ENCODE measurements around the gene ZNF771. TPM values are rescaled to one million over a fixed set of nuclear protein-coding genes. Genes with fewer than 3 reads are reported as not detected.

ZNF771 gene
- polyA plus RNA-seq (ENCODE audit: insufficient read length in 4 of 4), result 10 to 100 TPM in 1 of 4 donors, 1 to 10 TPM in 3; 5.5 to 12.5 (median 6.9) TPM

DNA sequence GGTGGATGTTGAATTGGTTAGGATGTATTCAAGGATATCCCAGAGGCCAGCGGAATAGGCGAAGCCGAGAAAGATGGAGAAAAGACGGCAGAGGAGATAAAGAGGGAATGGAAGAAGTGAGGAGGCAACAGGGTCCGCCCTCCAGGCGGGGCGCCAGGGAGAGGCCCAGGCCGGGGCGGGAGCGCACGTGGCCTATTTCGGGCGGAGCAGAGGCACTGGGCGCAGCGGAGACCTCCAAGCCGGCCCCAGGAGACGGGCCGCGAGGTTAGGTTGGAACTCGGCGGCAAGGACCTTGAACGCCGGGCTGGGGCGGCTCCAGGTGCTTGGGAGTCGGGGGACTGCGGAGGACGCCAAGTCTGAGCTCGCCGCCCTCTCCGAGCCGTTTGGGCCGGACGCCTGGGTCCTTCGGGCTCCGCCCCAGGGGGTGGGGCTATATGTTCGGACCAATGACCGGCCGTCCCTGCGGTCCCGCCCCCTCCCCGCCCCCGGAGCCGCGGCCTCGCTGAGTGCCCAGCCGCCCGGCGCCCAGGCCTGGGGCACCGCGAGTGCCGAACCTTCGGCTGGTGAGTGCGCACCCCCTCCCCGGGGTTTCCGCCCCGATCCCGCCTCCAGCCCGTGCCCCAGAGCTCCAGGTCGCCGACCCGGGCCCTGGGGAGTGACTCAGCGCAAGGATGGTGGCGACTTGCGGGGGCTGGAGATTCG, at the start of gene ZNF771:
TSS of gene ZNF771 (plus strand) at position 505 of the 702 bp plus-strand sequence. CDS start 448 bp downstream, outside the sequence.
- DNase-seq (ENCODE audit: low read depth in 4 of 4, low spot score in 2 of 4), result peak in 2 of 4 donors; percentile 84 to 87

DNA sequence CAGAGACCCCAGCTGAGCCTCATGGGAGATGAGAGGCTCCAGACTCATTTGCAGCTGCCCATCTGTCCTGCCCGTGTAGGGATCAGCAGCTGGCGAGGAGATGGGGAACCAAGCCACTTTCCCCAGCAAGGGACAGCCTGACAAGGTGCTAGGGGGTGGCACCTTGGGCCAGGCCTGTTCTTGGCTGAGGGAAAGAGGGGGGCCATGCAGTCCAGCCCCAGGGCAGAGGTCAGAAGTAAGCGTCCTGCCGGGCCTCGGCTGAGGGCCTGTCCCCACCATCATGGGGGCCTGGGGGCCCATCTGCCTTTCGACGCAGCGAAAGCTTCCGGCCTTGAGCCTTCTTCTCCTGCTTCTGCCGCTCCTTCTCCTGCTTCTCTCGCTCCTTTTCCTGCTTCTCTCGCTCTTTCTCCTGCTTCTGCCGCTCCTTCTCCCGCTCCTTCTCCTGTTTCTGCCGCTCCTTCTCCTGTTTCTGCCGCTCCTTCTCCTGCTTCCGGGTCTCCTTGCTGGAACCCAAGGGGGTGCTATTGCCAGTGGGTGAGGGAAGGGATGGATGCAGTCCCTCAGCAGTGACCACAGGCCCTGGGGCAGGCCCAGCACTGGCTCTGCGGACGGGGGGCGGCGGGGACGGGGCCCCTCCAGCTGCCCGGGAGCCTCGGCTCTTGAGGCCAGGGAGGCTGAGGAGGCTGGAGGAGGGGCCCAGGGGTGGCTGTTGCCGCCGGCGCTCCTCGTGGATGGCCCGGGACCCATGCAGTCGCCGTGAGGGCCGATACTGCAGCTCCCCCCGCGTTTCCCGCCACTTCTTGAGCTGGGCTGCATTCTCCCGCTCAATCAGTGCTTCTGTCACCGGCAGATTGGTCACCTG, 49.5 kb upstream of the ZNF771 start:
- DNase-seq (ENCODE audit: low read depth in 4 of 4, low spot score in 2 of 4), result no peak

DNA sequence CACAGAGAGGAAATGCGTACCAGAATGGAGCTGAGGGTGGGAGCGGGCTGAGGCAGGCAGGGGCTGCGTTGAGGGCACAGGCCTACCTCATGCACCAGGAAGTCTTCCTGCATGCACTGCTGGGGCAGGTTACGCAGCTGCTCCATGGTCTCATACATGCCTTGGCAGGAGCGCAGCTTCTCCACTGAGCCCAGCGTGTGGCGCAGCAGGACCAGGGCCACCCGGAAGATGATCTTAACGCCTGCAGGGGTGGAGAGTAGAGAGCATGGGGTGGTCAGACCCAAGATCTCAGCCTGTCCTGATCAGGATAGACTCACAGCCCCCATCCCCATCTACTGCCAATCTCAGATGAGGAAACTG, 48.8 kb upstream of the ZNF771 start:
- no peak for DNase-seq (ENCODE audit: low read depth in 4 of 4, low spot score in 2 of 4)

DNA sequence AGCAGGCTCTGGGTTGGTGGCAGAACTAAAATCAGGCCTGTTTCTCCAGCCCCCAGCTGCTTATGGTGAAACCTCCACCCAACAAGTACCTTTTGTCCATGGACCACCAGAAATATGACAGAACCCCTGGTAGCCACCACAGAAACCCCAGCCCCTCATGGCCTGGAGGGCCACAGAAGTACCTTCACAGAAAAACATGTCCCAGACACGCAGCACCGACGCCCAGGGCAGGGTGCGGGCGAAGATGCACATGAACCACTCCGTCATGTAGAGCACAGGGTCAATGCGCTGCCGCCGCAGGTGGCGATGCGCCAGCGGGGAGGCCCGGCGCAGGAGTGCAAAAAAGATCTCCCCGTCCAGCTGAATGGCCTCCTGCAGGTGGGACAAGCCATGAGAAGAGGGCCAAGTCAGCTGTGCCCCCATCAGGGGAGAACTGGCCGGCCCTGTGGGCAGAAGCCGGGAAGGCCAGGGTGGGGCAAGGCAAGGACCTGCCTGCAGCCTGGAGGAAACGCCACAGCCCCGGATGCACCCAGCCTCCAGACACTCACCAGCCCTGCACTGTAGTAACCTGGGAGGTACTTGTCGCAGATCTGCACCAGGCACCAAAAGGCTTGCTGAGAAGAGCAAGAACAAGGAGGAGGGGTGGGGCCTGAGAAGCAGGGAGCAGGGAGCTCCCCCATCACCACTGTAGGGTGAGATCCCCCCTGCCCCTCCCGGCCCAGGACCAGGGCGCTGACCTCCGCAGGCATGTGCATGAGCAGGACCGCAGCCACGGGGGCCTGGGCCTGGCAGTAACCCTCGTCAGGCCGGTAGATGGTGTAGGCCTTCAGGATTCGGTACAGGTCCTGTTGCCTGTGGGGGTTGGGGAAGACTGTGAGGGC, 48.2 kb upstream of the ZNF771 start:
- DNase-seq (ENCODE audit: low read depth in 4 of 4, low spot score in 2 of 4), result no peak

DNA sequence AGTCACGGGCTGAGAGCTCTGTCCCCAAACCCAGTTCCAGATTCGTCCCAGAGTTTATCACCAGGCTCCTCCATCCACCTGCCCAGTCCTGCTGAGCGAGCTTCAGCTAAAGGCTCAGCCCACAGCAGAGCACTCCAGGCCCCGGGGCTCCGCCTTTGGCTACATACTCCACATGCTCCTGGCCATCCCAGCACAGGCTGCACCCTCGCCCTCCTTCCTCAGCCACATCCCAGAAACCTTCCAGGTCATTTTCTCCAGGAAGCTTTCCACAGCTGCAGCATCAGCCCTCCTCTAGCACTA, 47.6 kb upstream of the ZNF771 start:
- DNase-seq (ENCODE audit: low read depth in 4 of 4, low spot score in 2 of 4), result no peak

DNA sequence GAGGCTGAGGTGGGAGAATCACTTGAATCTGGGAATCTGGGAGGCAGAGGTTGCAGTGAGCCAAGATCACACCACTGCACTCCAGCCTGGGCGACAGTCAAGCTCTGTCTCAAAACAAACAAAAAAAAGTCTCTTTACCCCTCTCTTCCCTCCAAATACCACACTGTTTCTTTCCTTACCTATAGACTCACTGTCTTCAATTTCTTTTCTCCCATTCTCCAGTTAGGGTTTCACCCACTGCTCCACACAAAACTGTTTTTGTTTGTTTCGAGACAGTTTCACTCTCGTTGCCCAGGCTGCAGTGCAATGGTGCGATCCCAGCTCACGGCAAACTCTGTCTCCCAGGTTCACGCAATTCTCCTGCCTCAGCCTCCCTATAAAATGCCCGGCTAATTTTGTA, 46.2 kb upstream of the ZNF771 start:
- DNase-seq (ENCODE audit: low read depth in 4 of 4, low spot score in 2 of 4), result no peak

DNA sequence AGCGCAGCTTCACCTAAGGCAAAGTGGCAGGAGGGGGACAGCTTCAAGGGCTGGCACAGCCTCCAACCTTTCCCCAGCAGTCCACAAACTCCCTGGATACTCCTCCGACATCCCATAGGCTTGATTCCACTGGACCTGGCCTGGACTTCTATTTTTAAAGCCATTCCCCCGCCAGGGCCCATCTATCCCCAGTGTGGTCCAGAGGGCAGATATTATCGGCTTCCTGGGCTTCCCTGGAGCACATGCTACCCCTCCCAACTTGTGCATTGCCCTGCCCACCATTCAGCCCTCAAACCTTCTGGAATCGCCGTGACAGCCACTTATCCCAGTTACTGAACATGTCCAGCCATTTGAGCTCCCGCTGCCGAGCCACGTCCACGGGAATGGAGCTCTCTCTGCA, 42.2 kb upstream of the ZNF771 start:
- DNase-seq (ENCODE audit: low read depth in 4 of 4, low spot score in 2 of 4), result no peak

DNA sequence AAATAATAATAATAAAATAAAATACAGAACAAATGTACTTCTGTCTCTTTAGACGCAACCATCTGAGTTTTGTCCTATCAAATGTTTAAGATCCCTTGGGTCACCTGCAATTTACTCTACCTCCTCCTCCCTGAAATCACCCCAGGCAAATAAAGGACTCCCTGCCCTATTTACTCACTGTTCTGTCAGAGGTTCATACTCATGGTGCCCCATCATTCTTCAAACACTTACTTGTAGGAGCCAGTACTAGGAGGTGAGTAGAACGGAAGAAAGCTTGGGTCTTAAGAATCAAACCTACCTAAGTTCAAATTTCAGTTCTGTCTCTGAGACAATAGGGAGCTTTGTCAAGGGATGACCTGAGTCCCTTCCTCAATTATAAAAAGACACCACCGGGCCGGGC, 40.9 kb upstream of the ZNF771 start:
- no peak for DNase-seq (ENCODE audit: low read depth in 4 of 4, low spot score in 2 of 4)

DNA sequence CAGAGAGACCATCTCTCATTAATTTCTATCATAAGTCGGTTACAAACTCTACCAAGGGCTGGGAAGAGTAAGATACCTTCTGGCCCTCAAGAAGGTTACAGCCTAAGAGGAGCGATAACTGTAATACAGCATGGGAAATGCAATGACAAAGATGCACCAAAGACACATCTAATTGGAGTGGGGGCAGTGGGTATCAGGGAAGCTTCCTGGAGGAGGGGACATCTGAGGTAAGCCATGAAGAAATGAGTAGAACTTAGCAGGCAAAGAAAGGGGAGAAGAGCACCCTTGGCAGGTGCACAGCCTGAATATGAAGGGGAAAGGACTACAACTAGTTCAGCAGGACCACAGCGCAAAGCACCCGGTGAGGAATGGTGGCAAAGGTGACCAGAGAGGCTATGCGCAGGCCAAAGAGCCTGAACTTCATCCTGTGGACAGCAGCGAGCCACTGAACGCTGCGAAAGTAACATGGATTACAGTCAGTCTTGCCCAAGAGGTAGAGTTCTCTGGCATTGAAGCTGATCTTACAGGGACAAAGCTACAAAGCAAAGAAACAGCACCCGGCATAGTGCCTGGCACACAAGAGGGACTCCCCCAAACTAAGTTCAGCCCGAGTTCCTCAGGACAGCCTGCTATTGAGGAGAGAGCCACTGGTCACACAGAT, 39.9 kb upstream of the ZNF771 start:
- DNase-seq (ENCODE audit: low read depth in 4 of 4, low spot score in 2 of 4), result no peak

DNA sequence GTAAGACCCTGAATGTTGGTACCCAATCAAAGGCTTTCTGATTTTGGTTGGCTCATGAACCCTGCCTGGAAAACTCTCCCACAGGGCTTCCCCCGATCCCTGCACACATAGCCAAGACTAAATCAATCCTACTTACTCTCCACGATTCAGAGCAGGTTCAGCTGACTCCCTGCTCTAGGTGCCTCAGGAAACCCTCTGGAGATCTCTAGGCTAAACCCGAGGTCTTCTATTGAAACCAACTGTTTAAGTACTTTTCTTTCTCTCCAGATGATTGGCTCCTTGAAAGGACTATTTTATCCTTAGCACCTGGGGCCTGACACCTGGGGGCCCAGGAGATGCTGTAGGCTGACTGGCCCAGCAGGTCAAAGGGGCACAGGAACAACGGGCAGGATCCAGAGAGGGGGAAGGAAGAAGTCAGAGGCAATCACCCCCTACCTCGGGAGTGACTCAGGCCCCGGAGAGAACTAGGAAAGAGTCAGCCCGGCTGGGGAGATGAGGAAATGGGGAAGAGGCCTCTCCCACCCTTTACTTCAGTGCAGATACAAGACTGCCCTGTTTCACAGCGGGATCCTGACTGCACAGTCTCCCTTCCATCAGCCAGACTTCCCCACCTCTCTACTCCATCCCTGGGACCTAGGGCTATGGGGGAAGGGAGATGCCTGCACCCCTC, 39.1 kb upstream of the ZNF771 start:
- no peak for DNase-seq (ENCODE audit: low read depth in 4 of 4, low spot score in 2 of 4)

DNA sequence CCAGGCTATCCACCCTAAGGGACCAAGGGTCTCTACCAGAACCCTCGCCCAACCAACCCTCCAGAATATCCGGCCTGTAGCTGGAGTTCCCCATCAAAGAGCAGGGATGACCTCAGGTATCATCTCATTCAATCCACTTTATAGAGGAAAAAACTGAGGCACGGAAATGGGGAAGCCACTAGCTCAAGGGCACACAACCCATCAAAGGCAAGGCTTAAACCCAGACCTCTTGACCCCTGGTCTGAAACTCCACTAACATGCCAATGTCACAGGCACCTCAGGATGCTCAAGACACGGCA, 38.7 kb upstream of the ZNF771 start:
- DNase-seq (ENCODE audit: low read depth in 4 of 4, low spot score in 2 of 4), result no peak

DNA sequence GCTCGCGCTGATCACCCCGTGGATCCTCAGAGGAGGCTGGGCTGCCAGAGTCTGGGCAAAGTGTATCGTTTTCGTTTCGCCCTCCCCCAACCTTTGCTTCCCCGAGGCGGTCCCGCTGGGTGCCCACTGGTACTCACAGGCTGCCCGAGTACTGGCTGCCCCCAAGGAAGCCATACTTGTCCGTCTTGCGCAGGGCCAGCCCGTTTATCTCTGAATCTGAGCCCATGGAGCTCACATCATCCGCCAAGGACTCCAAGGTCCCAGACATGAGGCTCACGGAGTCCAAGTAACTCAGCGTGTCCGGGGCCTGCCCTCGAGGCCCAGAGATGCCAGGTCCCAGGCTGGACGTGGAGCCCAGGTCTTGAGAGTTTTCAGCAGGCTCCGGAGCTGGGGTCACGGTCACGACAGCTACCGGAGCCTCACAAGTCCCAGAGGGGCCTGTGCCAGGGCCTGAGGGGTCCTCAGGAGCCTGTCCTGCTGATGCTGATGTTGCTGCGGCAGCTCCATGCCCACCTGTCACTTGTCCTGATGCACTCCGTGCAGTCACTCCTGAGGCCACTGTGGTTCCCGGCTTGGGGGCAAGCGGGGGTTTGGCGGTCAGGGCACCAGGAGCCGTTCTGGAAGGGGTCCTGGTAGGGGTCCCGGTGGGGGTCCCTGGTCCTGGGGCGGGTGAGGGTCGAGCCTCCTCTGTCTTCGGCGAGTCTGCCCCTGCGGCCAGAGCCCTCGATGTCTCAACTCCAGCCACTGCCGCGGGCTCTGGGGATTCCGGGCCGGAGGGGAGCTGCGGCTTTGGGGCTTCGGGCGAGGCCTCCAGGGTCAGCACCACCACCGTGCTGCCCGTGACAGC, 38.1 kb upstream of the ZNF771 start:
- DNase-seq (ENCODE audit: low read depth in 4 of 4, low spot score in 2 of 4), result no peak

DNA sequence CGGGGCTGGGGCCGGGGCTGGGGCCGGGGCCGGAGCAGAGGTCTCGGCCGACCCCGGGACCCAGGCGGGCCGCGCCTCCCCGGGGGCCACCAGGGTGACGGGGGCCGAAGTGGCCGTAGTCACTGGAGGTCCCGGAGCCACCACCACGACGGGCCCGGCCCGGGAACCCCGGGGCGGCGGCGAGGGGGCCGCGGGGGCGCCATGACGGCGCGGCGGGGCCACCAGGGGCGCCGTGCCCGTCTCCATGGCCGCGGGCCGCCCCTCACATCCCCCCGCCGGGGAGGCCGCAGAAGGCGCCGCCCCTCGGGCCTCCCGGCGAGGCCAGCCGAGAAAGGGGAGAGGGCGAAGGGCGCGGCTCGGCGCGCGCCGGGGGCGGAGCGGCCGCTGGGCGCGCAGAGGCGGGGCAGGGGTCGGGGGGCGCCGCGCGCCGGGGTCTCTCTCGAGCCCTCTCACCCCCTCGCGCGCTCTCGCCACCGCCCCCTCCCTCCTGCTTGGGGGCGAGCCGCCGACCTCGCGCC, 37.4 kb upstream of the ZNF771 start:
- no peak for DNase-seq (ENCODE audit: low read depth in 4 of 4, low spot score in 2 of 4)

DNA sequence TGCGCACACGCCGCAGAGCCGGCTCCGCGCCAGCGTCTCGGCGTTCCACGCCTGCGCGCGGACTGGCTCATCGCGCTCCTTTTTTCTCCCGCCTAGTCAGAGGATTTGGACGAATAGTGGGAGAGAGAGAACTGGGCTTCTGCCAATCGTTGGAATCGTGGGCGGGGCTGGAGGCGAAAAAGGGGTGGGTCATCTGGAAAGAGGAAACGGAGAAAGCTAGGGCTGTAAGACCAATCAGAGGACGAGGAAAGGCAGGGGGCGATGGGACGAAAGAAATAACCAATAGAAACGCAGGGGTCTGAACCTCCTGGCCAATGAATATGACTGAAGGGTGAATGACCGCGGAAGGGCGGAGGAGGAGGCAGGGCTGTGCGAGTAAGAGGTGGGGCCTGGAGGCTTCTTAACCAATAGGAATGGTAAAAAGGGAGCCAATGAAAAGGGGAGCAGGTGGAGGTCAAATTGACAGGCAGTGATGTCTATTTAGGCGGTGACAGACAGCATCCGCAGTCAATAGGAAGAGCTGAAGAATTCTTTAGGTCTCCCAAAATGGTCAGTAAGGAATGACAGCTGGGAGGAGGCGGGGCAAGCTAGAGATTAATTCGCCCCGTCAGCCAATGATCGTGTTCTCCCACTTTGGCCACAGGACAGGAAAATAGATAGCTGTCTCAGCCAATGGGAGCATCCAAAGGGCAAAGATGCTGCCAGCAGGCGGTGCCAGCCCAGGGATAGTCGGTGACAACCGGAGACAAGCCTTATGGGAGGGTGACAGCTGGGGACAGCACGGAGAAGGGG, 36.8 kb upstream of the ZNF771 start, which contains the start of gene TBC1D10B:
TSS of gene TBC1D10B (minus strand) at position 39 of the 792 bp plus-strand sequence. CDS start 311 bp downstream, outside the sequence.
- DNase-seq (ENCODE audit: low read depth in 4 of 4, low spot score in 2 of 4), result peak; percentile 99 to 100 (median 100)

DNA sequence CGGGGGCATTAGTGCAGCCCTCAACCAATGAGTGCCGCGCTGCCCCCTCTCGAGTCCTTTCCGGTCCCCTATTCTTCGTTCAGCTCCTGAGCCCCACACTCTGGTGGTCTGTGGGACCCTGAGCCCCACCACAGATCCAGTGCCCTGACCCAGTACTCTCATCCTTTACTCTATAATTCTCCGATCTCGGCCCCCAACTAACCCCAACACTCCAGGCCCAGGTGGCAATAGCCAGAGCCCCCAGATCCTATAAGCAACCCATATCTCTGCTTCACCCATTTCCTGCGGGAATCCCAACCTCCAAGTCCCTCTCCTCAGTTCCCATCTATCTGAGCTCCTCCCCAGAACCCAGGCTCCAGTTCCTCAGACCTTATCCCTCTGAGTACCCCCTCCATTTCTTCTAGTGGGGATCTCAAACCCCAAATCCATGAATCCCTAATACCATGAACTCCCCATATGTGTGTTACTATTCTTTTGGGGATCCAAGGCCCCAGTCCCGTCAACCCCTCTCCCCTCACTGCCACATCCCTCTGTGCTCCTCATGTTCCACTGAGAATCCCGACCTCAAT, 36.1 kb upstream of the ZNF771 start:
- no peak for DNase-seq (ENCODE audit: low read depth in 4 of 4, low spot score in 2 of 4)

DNA sequence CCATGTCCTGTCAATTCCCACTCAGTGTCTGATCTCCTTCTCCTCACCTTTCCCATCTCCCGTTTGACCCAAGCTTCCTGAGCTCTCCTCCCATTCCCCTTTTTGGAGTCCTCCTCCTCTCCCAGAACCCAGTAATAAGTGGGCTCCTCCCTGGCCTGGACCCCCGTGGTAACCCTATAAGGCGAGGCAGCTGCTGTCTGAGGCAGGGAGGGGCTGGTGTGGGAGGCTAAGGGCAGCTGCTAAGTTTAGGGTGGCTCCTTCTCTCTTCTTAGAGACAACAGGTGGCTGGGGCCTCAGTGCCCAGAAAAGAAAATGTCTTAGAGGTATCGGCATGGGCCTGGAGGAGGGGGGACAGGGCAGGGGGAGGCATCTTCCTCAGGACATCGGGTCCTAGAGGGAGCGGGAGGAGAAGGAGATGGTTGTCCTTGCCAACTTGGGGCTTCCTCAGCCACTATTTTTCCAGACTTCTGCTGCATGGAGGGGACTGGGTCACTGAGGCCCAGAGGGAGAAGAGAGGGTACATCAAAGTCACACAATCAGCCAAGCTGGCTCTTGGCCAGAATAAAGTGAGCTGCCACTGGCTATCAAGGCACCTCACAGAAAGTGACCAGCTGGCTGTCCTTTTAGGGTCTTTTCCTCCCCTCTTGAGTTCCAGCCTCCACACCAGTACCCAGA, 35.2 kb upstream of the ZNF771 start:
- no peak for DNase-seq (ENCODE audit: low read depth in 4 of 4, low spot score in 2 of 4)

DNA sequence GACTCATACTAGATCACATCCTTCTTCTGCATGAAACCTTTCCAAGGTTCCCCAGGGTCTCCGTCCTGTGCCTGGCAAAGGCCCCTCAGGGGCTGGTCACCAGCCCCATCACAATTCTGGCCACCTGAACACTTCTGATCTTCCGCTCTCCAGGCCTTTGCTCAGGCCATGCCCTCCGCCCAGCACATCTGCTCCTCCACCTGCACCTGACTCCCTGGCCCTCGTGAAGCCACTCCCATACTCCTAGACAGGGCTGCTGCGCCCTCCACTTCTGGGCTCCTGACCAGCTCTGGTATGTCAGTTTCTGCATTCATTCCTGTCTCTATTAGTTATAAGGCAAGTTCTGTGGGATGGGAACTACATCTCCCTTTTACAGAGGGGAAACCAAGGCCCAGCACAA, 34.7 kb upstream of the ZNF771 start:
- no peak for DNase-seq (ENCODE audit: low read depth in 4 of 4, low spot score in 2 of 4)

Measured in left renal cortex interstitium (tissue), 4 donors.